MM.1S (cell line): ENCODE results near the gene GGTA1.
"Not testable (repeated sequence)": the region's sequence is repeated elsewhere in the genome, so short reads cannot be mapped to it uniquely, and the experiment has no call there.

Source experiments
- DNase-seq: peaks from one replicate; pipeline ENCODE4 v3.0.0-alpha.2; 2015
- H2AFZ ChIP-seq: fragments of 300-600 bp; sonication (generic); 2 replicates; pipeline ENCODE4 v1.6.0; 2016; ENCODE audit warnings: antibody characterized with exemption, low read length
- H3F3A ChIP-seq: fragments of 300-600 bp; sonication (generic); 2 replicates; pipeline ENCODE4 v1.6.1; 2016; ENCODE audit warnings: mild to moderate bottlenecking, antibody characterized with exemption, low read length, moderate library complexity, mixed read lengths; ENCODE audit not compliant: insufficient read depth
- H3K27ac ChIP-seq: fragments of 300-600 bp; sonication (generic); 2 replicates; pipeline ENCODE4 v1.5.1; 2016; ENCODE audit warnings: mild to moderate bottlenecking, low read length
- H3K27me3 ChIP-seq: fragments of 300-600 bp; sonication (generic); replicated peaks from 2 replicates; pipeline ENCODE4 v1.6.0; 2016; ENCODE audit warnings: low read length; ENCODE audit not compliant: insufficient read depth
- H3K36me3 ChIP-seq: fragments of 300-600 bp; sonication (generic); replicated peaks from 2 replicates; pipeline ENCODE4 v1.6.1; 2016; ENCODE audit warnings: mild to moderate bottlenecking, low read length, mixed read lengths; ENCODE audit not compliant: insufficient read depth
- H3K4me1 ChIP-seq: fragments of 300-600 bp; sonication (generic); 2 replicates; pipeline ENCODE4 v1.6.1; 2016; ENCODE audit warnings: low read length, mixed read lengths
- H3K4me2 ChIP-seq: fragments of 300-600 bp; sonication (generic); 2 replicates; pipeline ENCODE4 v1.6.0; 2016; ENCODE audit warnings: low read depth, low read length
- H3K4me3 ChIP-seq: fragments of 300-600 bp; sonication (generic); 2 replicates; pipeline ENCODE4 v1.5.1; 2016; ENCODE audit warnings: low read length, mixed read lengths
- H3K79me2 ChIP-seq: fragments of 300-600 bp; sonication (generic); 2 replicates; pipeline ENCODE4 v1.6.1; 2016; ENCODE audit warnings: mixed run types, low read length, mixed read lengths
- H3K9ac ChIP-seq: fragments of 300-600 bp; sonication (generic); 2 replicates; pipeline ENCODE4 v1.6.1; 2016; ENCODE audit warnings: low read length, mixed read lengths
- H3K9me2 ChIP-seq: fragments of 300-600 bp; sonication (generic); replicated peaks from 2 replicates; pipeline ENCODE4 v1.6.1; 2016; ENCODE audit warnings: mild to moderate bottlenecking, low read length, mixed read lengths; ENCODE audit not compliant: insufficient read depth
- H3K9me3 ChIP-seq: fragments of 300-600 bp; sonication (generic); replicated peaks from 2 replicates; pipeline ENCODE4 v1.6.1; 2016; ENCODE audit warnings: mild to moderate bottlenecking, low read length, mixed read lengths; ENCODE audit not compliant: insufficient read depth
- H4K20me1 ChIP-seq: fragments of 300-600 bp; sonication (generic); 2 replicates; pipeline ENCODE4 v1.6.1; 2016; ENCODE audit warnings: mild to moderate bottlenecking, low read length, moderate library complexity, mixed read lengths; ENCODE audit not compliant: insufficient read depth
- EZH2 ChIP-seq: fragments of 300-600 bp; sonication (generic); optimal IDR thresholded peaks from 2 replicates; pipeline ENCODE3; 2017; ENCODE audit warnings: low read depth, mild to moderate bottlenecking, antibody characterized with exemption, low read length, mixed read lengths
- EZH2phosphoT487 ChIP-seq: fragments of 300-600 bp; sonication (generic); IDR thresholded peaks from 2 replicates; pipeline ENCODE4 v1.6.1; 2018; ENCODE audit warnings: antibody characterized with exemption, low read length
- TF ChIP-seq, protein P1 (sequence below): fragments of 300-600 bp; sonication (generic); IDR thresholded peaks from 2 replicates; pipeline ENCODE4 v1.5.1; 2016; ENCODE audit warnings: antibody characterized with exemption, low read length, mixed read lengths

The GGTA1 gene

GRCh38 chr9:121529237-121529987 lies 29.8 kb upstream of the GGTA1 start:
- Histone ChIP-seq H3K79me2 (no peaks in the 10 kb centered on the region), H3K4me3 (no peak overlapping the region), H3K27me3 (no peaks in the 10 kb centered on the region), H2AFZ (no peak overlapping the region), H3K9me2 (no peaks in the 10 kb centered on the region), H3K9me3 (no peaks in the 10 kb centered on the region), H3K4me1 (no peaks in the 10 kb centered on the region), H4K20me1 (no peaks in the 10 kb centered on the region), H3K9ac (no peak overlapping the region), H3K36me3 (no peaks in the 10 kb centered on the region), H3F3A (no peaks in the 10 kb centered on the region), H3K27ac (no peak overlapping the region), H3K4me2 (no peak overlapping the region)
- no peak for DNase-seq
- TF ChIP-seq, protein P1, sequence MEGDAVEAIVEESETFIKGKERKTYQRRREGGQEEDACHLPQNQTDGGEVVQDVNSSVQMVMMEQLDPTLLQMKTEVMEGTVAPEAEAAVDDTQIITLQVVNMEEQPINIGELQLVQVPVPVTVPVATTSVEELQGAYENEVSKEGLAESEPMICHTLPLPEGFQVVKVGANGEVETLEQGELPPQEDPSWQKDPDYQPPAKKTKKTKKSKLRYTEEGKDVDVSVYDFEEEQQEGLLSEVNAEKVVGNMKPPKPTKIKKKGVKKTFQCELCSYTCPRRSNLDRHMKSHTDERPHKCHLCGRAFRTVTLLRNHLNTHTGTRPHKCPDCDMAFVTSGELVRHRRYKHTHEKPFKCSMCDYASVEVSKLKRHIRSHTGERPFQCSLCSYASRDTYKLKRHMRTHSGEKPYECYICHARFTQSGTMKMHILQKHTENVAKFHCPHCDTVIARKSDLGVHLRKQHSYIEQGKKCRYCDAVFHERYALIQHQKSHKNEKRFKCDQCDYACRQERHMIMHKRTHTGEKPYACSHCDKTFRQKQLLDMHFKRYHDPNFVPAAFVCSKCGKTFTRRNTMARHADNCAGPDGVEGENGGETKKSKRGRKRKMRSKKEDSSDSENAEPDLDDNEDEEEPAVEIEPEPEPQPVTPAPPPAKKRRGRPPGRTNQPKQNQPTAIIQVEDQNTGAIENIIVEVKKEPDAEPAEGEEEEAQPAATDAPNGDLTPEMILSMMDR: no peak
- TF ChIP-seq EZH2: no peak
- no peak for TF ChIP-seq EZH2phosphoT487

DNA sequence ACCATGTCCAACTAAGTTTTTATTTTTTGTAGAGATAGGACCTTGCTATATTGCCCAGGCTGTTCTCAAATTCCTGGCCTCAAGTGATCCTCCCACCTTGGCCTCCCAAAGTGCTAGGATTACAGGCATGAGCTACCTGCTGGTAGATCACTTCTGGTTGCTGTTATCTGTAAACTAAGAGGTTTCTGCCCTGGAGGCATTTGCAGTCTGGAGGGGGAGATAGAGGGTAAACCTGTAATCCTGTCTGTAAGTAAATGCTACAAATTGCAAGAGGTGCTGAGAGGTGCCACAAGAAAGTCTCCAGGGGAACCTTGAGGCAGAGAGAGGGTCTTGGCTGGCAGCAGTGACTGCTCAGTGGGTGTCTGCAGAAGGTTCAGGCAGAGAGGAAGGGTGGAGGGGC lies 29.0 kb upstream of the GGTA1 start:
- H3K4me2 ChIP-seq: no peak overlapping the region
- no peak overlapping the region for H2AFZ ChIP-seq
- H3K9me3 ChIP-seq: no peaks in the 10 kb centered on the region
- H3K36me3 ChIP-seq: no peaks in the 10 kb centered on the region
- no peak for TF ChIP-seq EZH2phosphoT487
- TF ChIP-seq, protein P1: no peak
- TF ChIP-seq EZH2: no peak
- H3K27me3 ChIP-seq: no peaks in the 10 kb centered on the region
- no peaks in the 10 kb centered on the region for H4K20me1 ChIP-seq
- no peaks in the 10 kb centered on the region for H3K4me1 ChIP-seq
- no peak for DNase-seq
- H3K9ac ChIP-seq: no peak overlapping the region
- no peak overlapping the region for H3K27ac ChIP-seq
- no peaks in the 10 kb centered on the region for H3K79me2 ChIP-seq
- H3K4me3 ChIP-seq: no peak overlapping the region
- no peaks in the 10 kb centered on the region for H3K9me2 ChIP-seq
- no peaks in the 10 kb centered on the region for H3F3A ChIP-seq

GRCh38 chr9:121527371-121527770 lies 27.7 kb upstream of the GGTA1 start:
- Histone ChIP-seq H3K9me2 (no peaks in the 10 kb centered on the region), H3K4me2 (no peak overlapping the region), H3K79me2 (no peaks in the 10 kb centered on the region), H3K9ac (no peak overlapping the region), H3K9me3 (no peaks in the 10 kb centered on the region), H3K4me3 (no peak overlapping the region), H3K27me3 (no peaks in the 10 kb centered on the region), H3F3A (no peaks in the 10 kb centered on the region), H3K36me3 (no peaks in the 10 kb centered on the region), H3K27ac (no peak overlapping the region), H2AFZ (no peak overlapping the region), H4K20me1 (no peaks in the 10 kb centered on the region), H3K4me1 (no peaks in the 10 kb centered on the region)
- no peak for DNase-seq
- TF ChIP-seq, protein P1: no peak
- no peak for TF ChIP-seq EZH2phosphoT487

DNA sequence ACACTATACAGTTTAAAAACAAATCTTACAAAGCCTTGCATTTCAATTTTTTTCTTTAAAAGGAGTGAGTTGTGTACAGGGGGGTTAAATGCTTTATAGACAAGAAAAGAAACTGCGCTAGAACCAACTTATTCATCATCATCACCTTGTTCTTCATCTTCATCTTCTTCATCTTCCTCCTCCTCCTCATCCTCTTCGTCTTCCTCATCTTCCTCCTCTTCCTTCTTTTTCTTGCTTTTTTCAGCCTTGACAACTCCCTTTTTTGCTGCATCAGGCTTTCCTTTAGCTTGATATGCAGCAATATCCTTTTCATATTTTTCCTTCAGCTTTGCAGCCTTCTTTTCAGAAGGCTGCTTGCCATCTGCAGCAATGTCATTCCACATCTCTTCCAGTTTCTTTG lies 20.0 kb upstream of the GGTA1 start:
- not testable (repeated sequence) for H3K4me2 ChIP-seq, H2AFZ ChIP-seq, H3K4me3 ChIP-seq, H3K27me3 ChIP-seq, DNase-seq, H3K9me2 ChIP-seq, H3K9ac ChIP-seq, H3K9me3 ChIP-seq, H3F3A ChIP-seq, H3K27ac ChIP-seq, H4K20me1 ChIP-seq, H3K79me2 ChIP-seq, H3K4me1 ChIP-seq, H3K36me3 ChIP-seq
